Activated naive CD8-positive, alpha-beta T cell treated with anti-CD3 and anti-CD28 coated beads for 36 hours (primary cell): ENCODE measurements around the gene GPR62. TPM values are rescaled to one million over a fixed set of nuclear protein-coding genes. Genes with fewer than 3 reads are reported as not detected.
"Not testable (repeated sequence)": the region's sequence is repeated elsewhere in the genome, so short reads cannot be mapped to it uniquely, and the experiment has no call there.

Source experiments
- DNase-seq: peaks from one replicate; pipeline ENCODE4 v3.0.0; 2021
- H3K27ac Mint-ChIP-seq: one replicate; pipeline ENCODE4 v1.8.0; 2022; ENCODE audit warnings: mild to moderate bottlenecking, moderate library complexity, mixed read lengths
- H3K27me3 Mint-ChIP-seq: one replicate; pipeline ENCODE4 v1.8.0; 2022; ENCODE audit warnings: mild to moderate bottlenecking, mixed read lengths
- H3K36me3 Mint-ChIP-seq: one replicate; pipeline ENCODE4 v1.8.0; 2021; ENCODE audit warnings: mild to moderate bottlenecking, mixed read lengths
- H3K4me1 Mint-ChIP-seq: one replicate; pipeline ENCODE4 v1.8.0; 2021; ENCODE audit warnings: mixed read lengths
- H3K4me3 Mint-ChIP-seq: one replicate; pipeline ENCODE4 v1.8.0; 2022; ENCODE audit warnings: mild to moderate bottlenecking, moderate library complexity, mixed read lengths
- H3K9me3 Mint-ChIP-seq: one replicate; pipeline ENCODE4 v1.8.0; 2022; ENCODE audit warnings: mixed read lengths
- total RNA-seq, 2 experiments: library from RNA; stranded (reverse); gene quantifications; one replicate each; pipeline ENCODE4 v1.2.3, GENCODE V29; 2021

The GPR62 gene, protein sequence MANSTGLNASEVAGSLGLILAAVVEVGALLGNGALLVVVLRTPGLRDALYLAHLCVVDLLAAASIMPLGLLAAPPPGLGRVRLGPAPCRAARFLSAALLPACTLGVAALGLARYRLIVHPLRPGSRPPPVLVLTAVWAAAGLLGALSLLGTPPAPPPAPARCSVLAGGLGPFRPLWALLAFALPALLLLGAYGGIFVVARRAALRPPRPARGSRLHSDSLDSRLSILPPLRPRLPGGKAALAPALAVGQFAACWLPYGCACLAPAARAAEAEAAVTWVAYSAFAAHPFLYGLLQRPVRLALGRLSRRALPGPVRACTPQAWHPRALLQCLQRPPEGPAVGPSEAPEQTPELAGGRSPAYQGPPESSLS
- total RNA-seq: not detected

DNA sequence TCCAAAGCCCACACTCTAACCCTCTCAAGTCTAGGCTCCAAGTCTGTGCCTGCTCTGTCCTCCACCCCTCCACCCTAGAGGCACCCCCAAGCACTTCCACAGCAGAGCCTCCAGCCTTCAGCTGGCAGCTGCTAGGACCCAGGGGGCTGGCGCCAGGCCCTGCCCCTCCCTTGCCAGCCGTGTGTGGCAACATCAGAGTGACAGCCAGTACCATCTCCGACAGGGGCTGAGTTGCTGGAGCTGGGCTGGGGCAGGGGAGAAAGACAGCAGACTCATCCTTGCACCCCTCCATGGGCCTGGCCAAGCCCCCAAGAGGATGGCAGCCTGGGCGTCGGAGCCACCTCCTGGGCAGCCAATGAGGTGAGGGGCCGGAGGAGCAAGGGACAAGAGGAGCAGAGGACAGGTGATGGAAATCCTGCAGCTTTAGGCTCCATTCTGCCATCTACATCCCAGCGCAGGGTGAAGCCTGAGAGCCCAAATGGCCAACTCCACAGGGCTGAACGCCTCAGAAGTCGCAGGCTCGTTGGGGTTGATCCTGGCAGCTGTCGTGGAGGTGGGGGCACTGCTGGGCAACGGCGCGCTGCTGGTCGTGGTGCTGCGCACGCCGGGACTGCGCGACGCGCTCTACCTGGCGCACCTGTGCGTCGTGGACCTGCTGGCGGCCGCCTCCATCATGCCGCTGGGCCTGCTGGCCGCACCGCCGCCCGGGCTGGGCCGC is at the start of gene GPR62:
Gene GPR62 (plus strand): TSS at position 207 of the 718 bp plus-strand sequence. CDS start 272 bp downstream, at position 479.
- no peak within 1 kb of the TSS for H3K4me3 Mint-ChIP-seq
- H3K27ac Mint-ChIP-seq: no peak within 1 kb of the TSS
- no peaks in the 10 kb centered on the region for H3K36me3 Mint-ChIP-seq
- no peaks in the 10 kb centered on the region for H3K4me1 Mint-ChIP-seq
- H3K9me3 Mint-ChIP-seq: no peaks in the 10 kb centered on the region
- no peak for DNase-seq
- H3K27me3 Mint-ChIP-seq: peaks cover 33% of the 10 kb centered on the region

DNA sequence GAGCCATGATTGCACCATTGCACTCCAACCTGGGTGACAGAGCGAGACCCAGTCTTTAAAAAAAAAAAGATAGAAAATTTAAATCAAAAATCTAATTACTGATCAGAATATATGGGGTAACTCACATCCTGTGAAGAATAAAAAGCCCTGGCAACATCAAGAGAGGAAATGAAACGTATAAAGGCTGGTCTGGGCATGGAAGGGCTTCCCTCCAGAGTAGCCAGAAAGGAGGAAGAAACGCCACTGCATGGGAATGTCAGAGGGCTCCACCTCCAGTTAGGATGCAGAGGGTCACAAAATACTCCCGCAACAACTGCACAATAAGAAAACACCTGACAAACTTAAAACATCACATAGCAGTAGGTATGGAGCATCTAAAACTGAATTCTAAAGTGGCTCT is 47.2 kb upstream of the GPR62 start:
- H3K36me3 Mint-ChIP-seq: peaks cover 3% of the 10 kb centered on the region

GRCh38 chr3:51916418-51916817 is 38.8 kb upstream of the GPR62 start:
- Mint-ChIP-seq H3K9me3 (no peaks in the 10 kb centered on the region), H3K4me1 (no peaks in the 10 kb centered on the region), H3K27me3 (peaks cover 9% of the 10 kb centered on the region), H3K4me3 (no peak overlapping the region), H3K27ac (no peak overlapping the region), H3K36me3 (no peaks in the 10 kb centered on the region)
- no peak for DNase-seq

More for the DNA sequence above, 47.2 kb upstream of the GPR62 start:
- peaks cover 8% of the 10 kb centered on the region for H3K27me3 Mint-ChIP-seq
- H3K4me3 Mint-ChIP-seq: no peak overlapping the region
- no peak for DNase-seq
- no peak overlapping the region for H3K27ac Mint-ChIP-seq
- H3K9me3 Mint-ChIP-seq: peaks cover 19% of the 10 kb centered on the region
- no peaks in the 10 kb centered on the region for H3K4me1 Mint-ChIP-seq

DNA sequence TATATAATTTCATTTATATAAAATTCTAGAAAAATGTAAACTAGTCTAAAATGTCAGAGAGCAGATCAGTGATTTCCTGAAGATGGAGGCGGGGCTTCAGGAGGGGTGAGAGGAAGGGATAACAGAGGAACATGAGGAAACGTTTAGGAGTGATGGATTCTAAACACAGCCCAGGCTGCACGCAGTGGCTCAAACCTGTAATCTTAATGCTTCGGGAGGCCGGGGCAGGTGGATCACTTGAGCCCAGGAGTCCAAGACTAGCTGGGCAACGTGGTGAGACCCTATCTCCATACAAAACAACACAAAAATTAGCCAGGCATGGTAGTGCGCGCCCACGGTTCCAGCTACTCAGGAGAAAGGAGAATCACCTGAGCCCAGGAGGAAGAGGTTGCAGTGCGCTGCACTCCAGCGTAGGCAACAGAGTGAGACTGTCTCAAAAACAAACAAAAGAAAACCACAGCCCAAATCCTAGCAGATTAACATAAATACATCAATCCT is 34.1 kb upstream of the GPR62 start:
- Mint-ChIP-seq H3K27me3 (peaks cover 9% of the 10 kb centered on the region), H3K36me3 (no peaks in the 10 kb centered on the region), H3K4me1 (no peaks in the 10 kb centered on the region)

GRCh38 chr3:51927061-51927977 is 27.9 kb upstream of the GPR62 start:
- Mint-ChIP-seq H3K9me3 (no peaks in the 10 kb centered on the region), H3K4me3 (no peak overlapping the region), H3K4me1 (no peaks in the 10 kb centered on the region), H3K36me3 (peaks cover 12% of the 10 kb centered on the region), H3K27ac (no peak overlapping the region), H3K27me3 (no peaks in the 10 kb centered on the region)
- no peak for DNase-seq

More for the DNA sequence above, 34.1 kb upstream of the GPR62 start:
- Mint-ChIP-seq H3K4me3 (no peak overlapping the region), H3K27ac (no peak overlapping the region), H3K9me3 (no peaks in the 10 kb centered on the region)
- DNase-seq: no peak

DNA sequence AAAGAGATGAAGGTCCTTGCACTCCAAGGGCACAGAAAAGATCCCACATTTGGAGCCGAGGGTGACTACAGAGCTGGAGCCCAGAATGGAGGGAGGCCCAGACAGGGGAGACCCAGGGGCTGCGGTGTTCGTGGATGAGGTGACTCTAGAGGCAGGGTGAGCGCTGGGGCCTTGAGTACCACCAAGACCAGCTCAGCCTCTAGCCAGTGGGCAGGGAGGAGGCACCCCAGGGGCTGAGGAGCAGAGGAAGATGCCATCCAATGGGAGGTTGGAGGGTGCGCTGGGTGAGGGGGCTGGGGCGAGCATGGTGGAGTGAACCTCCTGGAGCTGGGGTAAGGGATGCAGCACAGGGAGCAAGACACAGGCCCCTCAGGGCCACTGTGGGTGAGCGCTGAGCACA is 26.7 kb upstream of the GPR62 start:
- no peaks in the 10 kb centered on the region for H3K27me3 Mint-ChIP-seq
- no peak overlapping the region for H3K27ac Mint-ChIP-seq
- no peak overlapping the region for H3K4me3 Mint-ChIP-seq
- no peaks in the 10 kb centered on the region for H3K9me3 Mint-ChIP-seq
- H3K4me1 Mint-ChIP-seq: no peaks in the 10 kb centered on the region
- peaks cover 16% of the 10 kb centered on the region for H3K36me3 Mint-ChIP-seq
- no peak for DNase-seq

- not testable (repeated sequence) for H3K27ac Mint-ChIP-seq, H3K9me3 Mint-ChIP-seq, H3K4me1 Mint-ChIP-seq, H3K4me3 Mint-ChIP-seq, DNase-seq, H3K27me3 Mint-ChIP-seq
- H3K36me3 Mint-ChIP-seq: peaks cover 16% of the 10 kb centered on the region
Observed at GRCh38 chr3:51928981-51929380, 26.2 kb upstream of the GPR62 start.

DNA sequence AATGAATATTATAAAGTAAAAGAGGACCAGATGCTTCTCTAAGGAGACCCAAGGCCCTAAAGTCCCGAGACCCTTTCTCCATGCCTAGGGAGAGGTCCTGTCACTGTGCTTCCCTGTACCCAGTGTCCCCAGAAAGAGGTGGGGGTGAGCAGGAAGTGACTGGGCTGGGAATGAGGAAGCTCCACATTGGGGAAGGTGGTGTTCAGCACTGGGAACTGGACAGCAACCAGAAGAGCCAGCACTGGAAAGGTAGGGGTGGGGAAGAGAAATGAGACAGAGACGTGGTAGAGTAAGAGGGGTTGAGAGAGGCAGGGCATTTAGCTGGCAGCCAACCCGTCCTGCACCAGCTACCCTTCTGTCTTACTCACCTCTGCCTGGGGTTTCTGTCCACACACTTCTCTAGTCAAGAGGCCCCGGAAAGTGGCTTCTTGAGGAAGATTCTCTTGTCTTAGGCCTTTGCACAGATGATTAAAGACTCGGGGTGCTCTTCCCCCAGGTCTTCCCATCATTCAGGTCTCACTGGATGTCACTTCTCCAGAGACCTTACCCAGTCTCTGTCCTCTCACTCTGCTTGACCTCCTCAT is 25.7 kb upstream of the GPR62 start:
- H3K36me3 Mint-ChIP-seq: peaks cover 19% of the 10 kb centered on the region
- no peaks in the 10 kb centered on the region for H3K9me3 Mint-ChIP-seq
- no peak for DNase-seq
- no peaks in the 10 kb centered on the region for H3K4me1 Mint-ChIP-seq
- no peak overlapping the region for H3K27ac Mint-ChIP-seq
- no peak overlapping the region for H3K4me3 Mint-ChIP-seq
- H3K27me3 Mint-ChIP-seq: no peaks in the 10 kb centered on the region

GRCh38 chr3:51930439-51930838 is 24.7 kb upstream of the GPR62 start:
- Mint-ChIP-seq H3K9me3 (no peaks in the 10 kb centered on the region), H3K27me3 (no peaks in the 10 kb centered on the region), H3K4me1 (no peaks in the 10 kb centered on the region), H3K27ac (no peak overlapping the region), H3K4me3 (no peak overlapping the region), H3K36me3 (peaks cover 20% of the 10 kb centered on the region)
- DNase-seq: no peak

DNA sequence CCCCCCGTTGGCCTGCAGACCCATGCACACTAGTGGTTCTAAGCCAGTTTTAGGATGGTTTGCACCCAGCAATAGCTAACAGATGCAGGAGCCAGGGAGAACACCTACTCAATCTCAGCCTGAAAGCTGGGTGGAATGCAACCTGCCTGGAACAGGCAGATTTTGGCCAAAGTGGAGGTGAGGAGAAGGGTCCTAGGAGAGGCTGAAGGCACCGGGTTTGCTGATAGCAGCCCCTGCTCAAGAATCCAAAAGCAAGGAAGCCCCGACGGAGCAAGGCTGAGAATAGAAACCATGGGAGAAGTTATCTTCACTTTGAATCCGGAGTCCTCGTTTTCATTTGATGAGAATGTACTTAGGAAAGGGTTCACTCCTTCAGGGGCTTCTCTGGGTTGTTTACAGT is 23.4 kb upstream of the GPR62 start:
- Mint-ChIP-seq H3K27me3 (no peaks in the 10 kb centered on the region), H3K4me3 (no peak overlapping the region), H3K4me1 (no peaks in the 10 kb centered on the region), H3K27ac (no peak overlapping the region), H3K36me3 (peaks cover 20% of the 10 kb centered on the region), H3K9me3 (no peaks in the 10 kb centered on the region)
- no peak for DNase-seq

- no peaks in the 10 kb centered on the region for H3K27me3 Mint-ChIP-seq
- H3K4me1 Mint-ChIP-seq: no peaks in the 10 kb centered on the region
- DNase-seq: no peak
- H3K36me3 Mint-ChIP-seq: peaks cover 27% of the 10 kb centered on the region
- H3K9me3 Mint-ChIP-seq: no peaks in the 10 kb centered on the region
- no peak overlapping the region for H3K27ac Mint-ChIP-seq
- H3K4me3 Mint-ChIP-seq: no peak overlapping the region
Observed at GRCh38 chr3:51932471-51933370, 22.5 kb upstream of the GPR62 start.

DNA sequence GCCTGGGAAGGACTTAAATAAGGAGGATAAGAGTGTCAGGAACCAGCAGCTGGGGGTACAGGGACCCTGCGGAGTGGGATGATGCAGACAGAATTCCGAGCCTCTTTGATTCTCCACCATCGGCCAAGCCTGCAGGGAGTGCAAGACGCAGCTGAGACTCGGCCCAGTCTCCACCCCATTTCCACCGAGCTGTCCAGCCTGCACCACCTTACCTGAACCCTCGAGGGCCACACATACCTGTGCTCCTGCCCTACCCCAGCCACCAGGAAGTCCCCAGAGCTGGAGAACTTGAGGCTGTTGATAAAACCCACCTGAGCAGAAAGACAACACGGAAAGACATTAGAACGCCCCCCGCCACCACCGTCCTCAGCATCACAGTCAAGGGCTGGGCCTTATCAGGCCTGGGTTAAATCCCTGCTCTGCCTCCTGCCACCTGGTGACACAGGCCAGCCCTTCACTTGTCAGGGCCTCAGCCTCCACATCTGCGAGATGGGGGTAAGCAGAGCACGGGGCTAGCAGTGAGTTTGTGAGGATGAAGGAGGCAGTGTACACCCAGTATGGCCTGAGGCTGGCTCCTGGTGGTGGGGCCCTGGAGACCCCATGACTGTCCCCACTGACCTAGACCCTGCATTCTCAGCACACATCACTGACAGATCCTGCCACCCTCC is 21.6 kb upstream of the GPR62 start:
- peaks cover 28% of the 10 kb centered on the region for H3K36me3 Mint-ChIP-seq
- DNase-seq: no peak
- no peaks in the 10 kb centered on the region for H3K27me3 Mint-ChIP-seq
- no peak overlapping the region for H3K4me3 Mint-ChIP-seq
- H3K4me1 Mint-ChIP-seq: peaks cover 2% of the 10 kb centered on the region
- no peaks in the 10 kb centered on the region for H3K9me3 Mint-ChIP-seq
- no peak overlapping the region for H3K27ac Mint-ChIP-seq

- H3K36me3 Mint-ChIP-seq: peaks cover 31% of the 10 kb centered on the region
- H3K27ac Mint-ChIP-seq: no peak overlapping the region
- no peaks in the 10 kb centered on the region for H3K9me3 Mint-ChIP-seq
- no peak overlapping the region for H3K4me3 Mint-ChIP-seq
- no peak for DNase-seq
- H3K27me3 Mint-ChIP-seq: no peaks in the 10 kb centered on the region
- H3K4me1 Mint-ChIP-seq: peaks cover 6% of the 10 kb centered on the region
Observed at GRCh38 chr3:51934139-51934850, 20.9 kb upstream of the GPR62 start.
